GM06990 (cell line): ENCODE data around the gene OR56A5.

ENCODE experiments used
- DNase-seq: peaks from one replicate; pipeline ENCODE4 v3.0.0-alpha.2; 2011; ENCODE audit not compliant: insufficient read length; ENCODE audit errors: extremely low read depth
- H3K27me3 ChIP-seq: replicated peaks from 2 replicates; pipeline ENCODE4 v1.6.0; 2011; ENCODE audit warnings: low read length; ENCODE audit not compliant: control insufficient read depth, insufficient read depth
- H3K36me3 ChIP-seq: 2 replicates; pipeline ENCODE4 v1.5.1; 2011; ENCODE audit warnings: low read length; ENCODE audit not compliant: control insufficient read depth, insufficient read depth
- H3K4me3 ChIP-seq: replicated peaks from 2 replicates; pipeline ENCODE4 v1.5.1; 2011; ENCODE audit warnings: low read depth, mild to moderate bottlenecking, control low read depth, low read length
- TF ChIP-seq, protein P1 (sequence below): IDR thresholded peaks from 2 replicates; pipeline ENCODE4 v1.5.1; 2011; ENCODE audit warnings: low read length, control low read depth, mild to moderate bottlenecking, inconsistent platforms; ENCODE audit not compliant: insufficient read depth, poor library complexity, severe bottlenecking

The OR56A5 gene

DNA sequence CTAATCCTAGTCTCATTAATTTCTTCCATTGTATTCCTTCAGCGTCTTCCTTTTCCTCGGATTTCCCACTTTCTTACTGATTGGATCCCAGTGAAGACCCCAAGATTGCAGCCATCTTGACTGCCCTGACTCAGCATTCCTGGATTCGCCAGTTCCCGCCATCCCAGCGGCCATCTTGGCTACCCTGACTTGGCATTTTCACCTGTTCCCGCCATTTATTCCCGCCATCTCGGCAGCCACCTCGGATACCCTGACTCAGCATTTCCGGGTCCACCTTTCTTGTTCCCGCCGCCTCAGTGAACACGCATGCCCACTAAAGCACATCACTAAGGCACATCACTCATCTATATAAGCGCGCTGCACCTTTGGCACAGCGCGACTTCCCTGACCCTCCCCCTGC lies 40.0 kb downstream of the OR56A5 start:
- no peak for DNase-seq
- Histone ChIP-seq H3K36me3 (no peaks in the 10 kb centered on the region), H3K4me3 (no peak overlapping the region), H3K27me3 (no peaks in the 10 kb centered on the region)
- TF ChIP-seq, protein P1, sequence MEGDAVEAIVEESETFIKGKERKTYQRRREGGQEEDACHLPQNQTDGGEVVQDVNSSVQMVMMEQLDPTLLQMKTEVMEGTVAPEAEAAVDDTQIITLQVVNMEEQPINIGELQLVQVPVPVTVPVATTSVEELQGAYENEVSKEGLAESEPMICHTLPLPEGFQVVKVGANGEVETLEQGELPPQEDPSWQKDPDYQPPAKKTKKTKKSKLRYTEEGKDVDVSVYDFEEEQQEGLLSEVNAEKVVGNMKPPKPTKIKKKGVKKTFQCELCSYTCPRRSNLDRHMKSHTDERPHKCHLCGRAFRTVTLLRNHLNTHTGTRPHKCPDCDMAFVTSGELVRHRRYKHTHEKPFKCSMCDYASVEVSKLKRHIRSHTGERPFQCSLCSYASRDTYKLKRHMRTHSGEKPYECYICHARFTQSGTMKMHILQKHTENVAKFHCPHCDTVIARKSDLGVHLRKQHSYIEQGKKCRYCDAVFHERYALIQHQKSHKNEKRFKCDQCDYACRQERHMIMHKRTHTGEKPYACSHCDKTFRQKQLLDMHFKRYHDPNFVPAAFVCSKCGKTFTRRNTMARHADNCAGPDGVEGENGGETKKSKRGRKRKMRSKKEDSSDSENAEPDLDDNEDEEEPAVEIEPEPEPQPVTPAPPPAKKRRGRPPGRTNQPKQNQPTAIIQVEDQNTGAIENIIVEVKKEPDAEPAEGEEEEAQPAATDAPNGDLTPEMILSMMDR, result no peak

DNA sequence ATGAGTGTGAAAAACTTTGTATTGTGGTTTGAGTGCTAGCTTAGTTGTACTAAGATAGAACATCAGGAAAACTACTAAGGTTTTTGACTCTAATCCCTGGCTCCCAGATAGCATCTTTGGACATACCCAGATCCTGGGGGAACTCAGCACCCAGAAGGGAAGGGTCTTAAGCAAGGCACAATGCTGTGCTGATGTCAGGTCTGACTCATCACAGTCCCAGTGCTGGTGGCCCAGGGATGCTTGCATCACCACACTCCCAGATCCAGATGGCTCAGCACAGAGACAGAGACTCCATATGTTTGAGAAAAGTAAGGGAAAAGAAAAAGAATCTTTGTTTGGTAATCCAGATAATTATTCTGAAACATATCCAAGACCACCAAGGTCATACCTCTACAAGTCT lies 44.5 kb downstream of the OR56A5 start:
- no peaks in the 10 kb centered on the region for H3K27me3 ChIP-seq
- no peak overlapping the region for H3K4me3 ChIP-seq
- no peaks in the 10 kb centered on the region for H3K36me3 ChIP-seq
- DNase-seq, result no peak
- TF ChIP-seq, protein P1, result no peak

DNA sequence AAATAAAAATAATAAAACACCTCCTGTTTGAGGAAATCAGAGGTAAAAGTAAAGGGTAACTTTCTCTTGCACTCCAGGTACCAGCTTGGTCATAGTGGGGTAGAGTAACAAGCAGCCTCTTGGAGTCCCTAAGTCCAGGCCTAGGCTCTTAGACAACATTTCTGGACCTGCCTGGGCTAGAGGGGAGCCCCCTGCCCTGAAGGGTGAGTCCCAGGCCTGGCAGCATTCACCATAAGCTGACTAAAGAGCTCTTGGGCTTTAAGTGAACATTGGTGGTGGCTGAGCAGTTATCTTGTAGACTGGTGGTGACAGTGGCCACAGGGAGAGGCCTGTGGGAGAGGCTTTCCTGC lies 44.9 kb downstream of the OR56A5 start:
- TF ChIP-seq, protein P1, result no peak
- H3K36me3 ChIP-seq, result no peaks in the 10 kb centered on the region
- no peaks in the 10 kb centered on the region for H3K27me3 ChIP-seq
- DNase-seq, result no peak
- no peak overlapping the region for H3K4me3 ChIP-seq

DNA sequence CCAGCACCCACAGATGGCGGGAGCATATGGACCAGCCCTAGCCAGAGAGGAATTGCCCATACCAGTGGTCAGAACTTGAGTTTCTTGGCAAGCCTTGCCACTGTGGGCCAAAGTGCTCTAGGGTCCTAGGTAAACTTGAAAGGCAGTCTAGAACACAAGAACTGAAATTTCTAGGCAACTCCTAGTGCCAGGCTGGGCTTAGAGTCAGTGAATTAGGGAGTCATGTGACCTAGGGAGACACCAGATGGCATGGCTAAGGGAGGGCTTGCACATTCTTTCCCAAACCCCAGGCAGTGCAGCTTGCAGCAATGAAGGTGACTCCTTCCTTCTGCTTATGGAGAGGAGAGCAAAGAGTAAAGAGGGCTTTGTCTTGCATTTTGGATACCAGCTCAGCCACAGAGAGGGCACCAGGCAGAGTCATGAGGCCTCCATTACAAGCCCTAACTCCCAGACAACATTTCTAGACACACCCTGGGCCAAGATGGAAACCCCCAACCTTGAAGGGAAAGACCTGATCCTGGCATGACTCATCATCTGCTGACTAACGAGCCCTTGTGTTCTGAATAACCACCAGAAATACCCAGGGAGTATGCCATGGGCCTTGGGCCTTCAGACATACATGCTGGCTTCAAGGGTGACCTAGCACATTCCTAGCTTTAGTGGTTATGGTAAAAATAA lies 45.4 kb downstream of the OR56A5 start:
- TF ChIP-seq, protein P1, result no peak
- Histone ChIP-seq H3K4me3 (no peak overlapping the region), H3K27me3 (no peaks in the 10 kb centered on the region), H3K36me3 (no peaks in the 10 kb centered on the region)
- DNase-seq, result no peak
